ELR (cell line): Measurements from ENCODE around the gene STEAP1B.

Experiments used
- DNase-seq: peaks from one replicate; pipeline ENCODE4 v3.0.0-alpha.2; 2015; ENCODE audit warnings: low read depth

Gene STEAP1B

DNA sequence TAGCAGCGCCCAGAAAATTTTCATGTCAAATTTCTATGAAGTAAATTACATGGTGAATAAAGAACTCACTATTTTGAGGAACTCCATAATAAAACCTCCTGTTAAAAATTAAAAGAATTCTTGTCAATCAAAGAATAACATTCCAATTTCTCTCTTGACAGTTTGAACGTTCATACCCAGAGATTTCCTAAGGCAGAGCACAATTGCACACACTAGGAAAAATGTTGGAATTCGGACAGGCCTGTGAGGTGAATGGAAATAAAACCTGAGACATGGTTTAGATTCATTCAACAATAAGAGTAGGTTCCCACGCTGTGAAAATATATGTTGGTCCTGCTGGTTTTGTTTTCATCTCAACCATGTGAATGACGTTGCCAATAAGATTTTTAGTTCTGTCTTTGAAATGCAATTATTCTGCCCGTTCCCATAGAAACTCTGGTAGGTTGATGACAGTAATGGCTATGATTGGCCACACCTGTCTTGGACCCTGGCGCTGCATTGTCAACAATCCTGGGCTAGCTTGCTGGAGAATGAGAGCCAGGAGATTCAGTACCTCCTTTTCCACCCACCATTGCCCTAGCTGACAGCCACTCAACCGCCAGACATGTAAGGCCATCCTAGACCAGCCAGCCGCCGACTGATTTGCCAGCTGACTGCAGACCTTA is 99.7 kb downstream of the STEAP1B start:
- DNase-seq, result no peak

DNA sequence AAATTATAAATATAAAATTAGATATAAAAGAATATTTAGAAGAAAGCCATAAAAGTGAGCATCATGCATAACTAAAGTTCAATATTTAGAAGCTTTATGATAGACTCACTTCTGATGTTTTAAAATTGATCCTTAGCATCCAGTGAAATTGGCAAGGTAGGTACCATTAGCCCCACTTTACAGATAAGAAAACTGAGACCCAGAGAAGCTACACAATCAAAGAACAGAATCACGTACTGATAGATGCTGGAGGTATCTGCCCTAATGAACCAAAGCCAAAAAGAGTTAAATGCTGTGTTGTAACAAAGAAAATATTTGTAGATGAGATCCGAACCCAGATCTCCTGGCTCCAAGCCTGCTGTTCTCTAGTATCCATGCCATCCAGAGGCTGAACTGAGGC is 100.4 kb downstream of the STEAP1B start:
- DNase-seq, result no peak

DNA sequence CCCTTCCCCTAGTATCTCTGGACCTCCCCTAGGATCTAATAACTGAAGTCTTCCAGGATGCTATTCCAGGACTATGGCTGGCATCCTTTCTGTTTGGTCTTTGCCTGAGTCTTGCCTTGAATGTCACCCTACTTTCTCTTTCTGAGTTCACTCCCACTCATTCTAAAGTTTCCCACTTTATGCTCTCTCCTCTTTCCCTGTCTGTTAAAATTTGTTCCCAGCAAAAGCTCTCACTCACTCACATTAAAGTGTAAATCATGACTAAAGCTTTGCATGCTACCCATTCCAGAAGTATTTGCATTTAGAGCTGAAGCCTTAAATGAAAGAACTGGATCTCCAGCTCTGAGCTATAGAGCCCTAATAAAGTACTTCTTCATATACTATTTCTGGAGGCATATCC is 100.9 kb downstream of the STEAP1B start:
- DNase-seq, result no peak

DNA sequence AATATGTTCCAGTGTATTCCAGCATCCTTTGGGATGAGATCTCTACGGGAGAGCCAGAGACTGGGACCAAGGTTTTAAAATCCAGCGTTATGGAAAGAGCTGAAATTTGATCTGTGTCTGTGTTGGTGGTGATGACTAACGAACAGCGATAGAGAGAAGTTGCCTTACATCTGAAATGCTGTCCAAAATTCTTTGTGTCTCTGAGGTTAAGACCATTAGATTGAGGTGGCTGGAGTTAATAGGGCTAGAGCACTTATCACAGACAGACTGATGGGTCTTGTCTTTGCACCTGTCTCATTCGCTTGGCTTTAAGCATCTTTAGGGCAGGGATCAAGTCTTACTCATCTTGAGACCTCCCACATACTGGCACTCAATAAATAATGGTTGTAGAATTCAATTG is 102.0 kb downstream of the STEAP1B start:
- no peak for DNase-seq

DNA sequence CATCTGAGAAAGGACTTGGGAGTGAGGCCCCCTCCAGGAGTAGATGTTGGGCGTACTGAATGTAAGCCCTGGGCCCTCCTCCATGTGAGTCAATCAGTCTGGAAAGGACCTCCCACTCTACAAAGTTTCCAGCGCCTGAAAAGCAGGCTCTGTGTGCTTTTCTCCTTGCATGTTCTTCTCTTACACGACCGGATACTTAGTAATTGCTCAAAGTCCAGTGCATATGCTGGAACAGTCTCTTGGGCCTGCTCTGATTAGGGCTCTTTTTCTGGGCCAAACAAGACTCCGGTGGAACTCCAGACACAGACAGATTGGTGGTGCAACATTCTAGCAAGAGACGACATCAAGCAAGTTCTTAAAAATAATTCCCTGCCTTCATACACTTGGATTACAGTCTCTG is 104.8 kb downstream of the STEAP1B start:
- no peak for DNase-seq

DNA sequence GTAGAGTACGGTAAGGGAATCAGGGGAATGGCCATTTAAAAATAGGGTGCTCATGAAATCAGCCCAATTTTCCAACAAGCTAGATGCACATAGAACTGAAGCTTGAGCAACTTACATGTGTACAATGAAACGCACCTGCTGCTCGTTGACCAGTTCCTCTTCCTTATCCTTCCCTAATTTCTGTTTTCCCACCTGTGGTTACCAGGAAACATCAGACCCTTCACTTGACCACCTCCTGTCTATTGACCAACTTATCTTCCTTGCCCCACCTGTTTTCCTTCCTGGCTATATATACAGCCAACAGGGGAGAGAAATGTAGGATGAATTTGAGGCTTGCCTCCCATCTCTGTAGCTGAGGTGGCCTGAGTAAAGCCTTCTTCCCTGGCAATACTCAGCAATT is 105.2 kb downstream of the STEAP1B start:
- DNase-seq, result no peak

DNA sequence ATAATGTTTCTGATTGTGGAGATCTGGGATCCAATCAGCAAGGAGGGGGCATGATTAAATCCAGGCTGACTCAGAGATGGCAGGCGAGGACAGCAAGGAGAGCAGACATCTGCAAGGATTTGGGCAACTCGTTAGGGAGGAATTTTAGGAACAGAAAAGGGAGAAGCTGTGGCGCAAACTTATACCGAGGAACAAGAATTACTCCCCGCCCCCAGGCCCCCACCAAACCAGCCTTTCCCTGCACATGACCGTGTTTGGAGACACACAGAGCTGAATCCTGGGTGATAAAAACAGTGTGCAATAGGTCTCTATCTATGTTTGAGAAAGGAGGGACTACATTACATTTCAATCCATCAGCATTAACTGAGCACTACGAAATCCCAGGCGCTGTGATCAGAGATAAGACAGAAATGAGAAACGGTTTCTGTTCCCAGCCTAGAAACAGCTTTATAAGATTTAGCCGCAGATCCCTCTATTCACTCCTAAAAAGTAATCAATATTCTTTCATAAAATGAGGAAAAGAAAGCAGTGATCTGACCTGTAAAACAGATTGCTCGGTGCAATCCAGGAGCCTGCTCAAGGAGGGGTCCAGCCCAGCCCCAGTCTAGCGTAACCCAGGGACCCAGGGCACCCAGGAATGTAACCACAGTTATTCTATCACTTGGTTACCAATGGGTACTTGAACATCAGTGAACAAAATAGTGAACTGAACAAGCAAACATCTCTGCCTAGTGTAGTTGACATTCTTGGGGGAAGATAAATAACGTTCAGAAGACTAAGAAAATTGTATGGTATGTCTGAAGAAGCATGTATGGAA is 105.9 kb downstream of the STEAP1B start:
- peak; percentile 8 for DNase-seq

DNA sequence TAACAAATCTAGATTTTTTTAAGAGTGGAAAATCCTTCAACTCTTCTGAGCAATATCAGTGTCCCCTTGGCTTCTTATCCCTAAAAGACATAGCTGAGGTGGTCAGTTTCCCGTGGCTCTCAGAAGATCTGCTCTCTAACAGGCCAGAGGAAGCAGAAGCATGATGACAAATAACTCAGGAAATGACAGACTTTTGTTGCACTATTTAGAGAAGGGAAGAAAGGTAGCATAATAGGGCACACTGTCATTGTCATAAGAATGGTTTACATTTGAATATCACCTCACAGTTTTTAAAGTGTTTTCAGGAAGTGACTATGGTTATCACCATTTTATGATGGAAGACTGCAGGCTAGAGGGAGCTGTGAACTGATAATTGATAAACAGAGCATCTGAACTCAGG is 109.5 kb downstream of the STEAP1B start:
- no peak for DNase-seq

DNA sequence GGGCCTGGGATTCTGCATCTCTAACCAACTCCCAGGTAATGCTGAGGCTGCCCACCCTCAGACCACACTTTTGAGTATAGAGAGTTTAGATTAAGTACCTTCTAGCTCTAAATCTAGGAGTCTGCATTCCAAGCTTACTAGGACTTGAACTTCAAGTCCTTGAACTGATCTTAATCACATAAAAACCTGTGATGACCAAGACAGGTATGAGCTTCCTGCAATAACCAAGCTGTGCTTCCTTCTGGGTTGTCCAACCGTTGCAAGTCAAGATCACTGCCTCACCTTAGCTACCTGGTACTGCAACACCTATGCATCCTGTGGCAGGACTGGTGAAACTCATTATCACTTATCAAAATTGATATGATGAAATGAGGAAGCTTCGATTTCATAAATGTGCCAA is 110.1 kb downstream of the STEAP1B start:
- DNase-seq, result no peak

DNA sequence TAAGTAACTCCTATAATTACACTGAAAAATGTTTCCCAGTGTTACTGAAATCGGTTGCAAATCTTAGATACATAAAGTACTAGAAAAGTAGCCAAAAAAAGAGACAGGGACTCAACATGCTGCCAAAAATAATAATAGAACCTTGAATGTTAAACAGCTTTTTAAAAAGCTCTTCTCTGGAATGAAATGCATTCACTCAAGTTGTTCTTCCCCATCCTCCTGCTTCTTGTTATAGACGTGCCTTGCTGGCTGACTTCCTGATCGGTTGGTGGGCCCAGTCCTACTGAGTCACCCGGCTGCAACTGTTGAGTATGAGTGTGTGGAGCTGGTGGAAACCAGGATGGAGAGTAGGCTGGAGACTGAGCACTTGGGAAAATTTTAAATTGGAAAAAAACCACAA is 112.4 kb downstream of the STEAP1B start:
- peak; percentile 19 for DNase-seq

DNA sequence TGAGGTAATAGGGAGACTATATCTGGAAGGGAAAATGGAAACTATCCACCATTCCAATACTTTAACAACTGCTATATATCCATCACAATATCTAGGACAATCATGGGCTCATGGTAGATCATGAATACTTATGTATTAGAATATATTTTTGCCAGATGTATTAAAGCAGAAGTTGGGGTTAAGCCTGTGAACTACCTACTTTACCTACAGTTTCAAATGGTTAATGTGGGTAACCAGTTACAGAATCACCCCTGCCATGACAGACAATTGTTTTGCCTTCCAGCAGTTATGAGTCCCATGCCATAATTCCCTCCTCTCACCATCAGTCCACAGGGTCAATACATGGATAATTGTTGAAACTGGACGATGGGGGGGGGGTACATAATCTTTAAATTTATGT is 113.1 kb downstream of the STEAP1B start:
- DNase-seq, result no peak

DNA sequence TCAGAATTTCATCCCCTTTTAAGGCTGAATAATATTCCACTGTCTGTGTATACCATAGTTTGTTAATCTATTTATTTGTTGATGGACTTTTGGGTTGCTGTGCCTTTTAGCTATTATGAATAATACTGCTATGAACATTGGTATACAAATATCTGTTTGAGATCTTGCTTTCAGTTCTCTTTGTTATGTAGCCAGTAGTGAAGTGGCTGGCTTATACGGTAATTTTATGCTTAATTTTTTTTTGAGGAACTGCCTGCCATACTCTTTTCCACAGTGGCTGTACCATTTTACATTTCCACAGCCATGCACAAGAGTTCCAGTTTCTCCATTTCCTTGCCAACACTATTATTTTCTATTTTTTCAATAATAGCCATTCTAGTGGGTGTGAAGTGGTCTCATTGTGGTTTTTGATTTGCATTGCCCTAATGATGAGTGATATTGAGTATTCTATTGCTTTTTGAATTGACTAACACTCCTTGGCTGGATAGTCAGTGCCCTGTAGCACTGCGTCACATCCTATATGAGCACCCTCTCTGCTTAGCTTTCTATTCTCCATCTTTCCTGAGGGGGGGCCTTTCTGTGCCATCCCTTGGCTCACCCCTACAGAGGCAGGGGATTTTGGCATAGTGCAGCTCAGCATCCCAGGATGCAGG is 113.7 kb downstream of the STEAP1B start:
- DNase-seq, result no peak

DNA sequence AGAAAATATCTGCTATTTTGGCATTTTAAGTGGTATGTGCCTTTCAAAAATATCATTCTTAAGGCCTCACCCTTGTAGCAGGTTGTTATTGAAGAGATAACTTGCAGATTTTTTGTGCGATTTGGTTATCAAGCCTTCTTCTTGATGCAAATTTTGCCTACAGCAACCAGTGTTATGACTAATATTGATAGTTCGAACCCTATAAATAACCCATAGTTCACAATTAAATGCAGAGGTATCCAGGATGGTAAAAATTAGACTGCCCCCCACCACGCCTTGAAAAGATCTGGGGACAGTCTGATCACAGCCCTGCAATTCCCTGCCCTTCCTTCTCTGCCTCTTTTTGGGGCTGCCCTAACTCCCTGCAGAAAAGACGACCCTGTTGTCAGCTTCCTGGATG is 114.7 kb downstream of the STEAP1B start:
- DNase-seq, result no peak

DNA sequence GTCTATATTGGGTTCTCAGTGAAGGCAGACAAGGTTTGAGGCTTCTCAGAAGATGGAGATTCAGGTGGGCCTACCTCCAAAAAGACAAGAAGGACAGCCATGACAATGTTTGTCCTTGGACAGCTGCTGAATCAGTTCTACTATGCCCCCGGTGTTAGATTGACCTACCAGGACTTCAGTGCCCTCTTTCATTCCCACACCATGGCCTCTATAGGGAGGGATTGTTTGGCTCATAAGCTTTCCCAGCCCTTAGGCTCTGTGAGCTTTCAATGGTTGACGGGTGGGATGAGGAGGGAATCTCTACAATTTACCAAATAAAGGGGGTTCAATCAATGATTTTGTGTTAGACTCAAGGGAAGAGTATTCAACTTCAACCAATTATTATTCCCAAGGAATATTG is 119.7 kb downstream of the STEAP1B start:
- DNase-seq, result no peak

DNA sequence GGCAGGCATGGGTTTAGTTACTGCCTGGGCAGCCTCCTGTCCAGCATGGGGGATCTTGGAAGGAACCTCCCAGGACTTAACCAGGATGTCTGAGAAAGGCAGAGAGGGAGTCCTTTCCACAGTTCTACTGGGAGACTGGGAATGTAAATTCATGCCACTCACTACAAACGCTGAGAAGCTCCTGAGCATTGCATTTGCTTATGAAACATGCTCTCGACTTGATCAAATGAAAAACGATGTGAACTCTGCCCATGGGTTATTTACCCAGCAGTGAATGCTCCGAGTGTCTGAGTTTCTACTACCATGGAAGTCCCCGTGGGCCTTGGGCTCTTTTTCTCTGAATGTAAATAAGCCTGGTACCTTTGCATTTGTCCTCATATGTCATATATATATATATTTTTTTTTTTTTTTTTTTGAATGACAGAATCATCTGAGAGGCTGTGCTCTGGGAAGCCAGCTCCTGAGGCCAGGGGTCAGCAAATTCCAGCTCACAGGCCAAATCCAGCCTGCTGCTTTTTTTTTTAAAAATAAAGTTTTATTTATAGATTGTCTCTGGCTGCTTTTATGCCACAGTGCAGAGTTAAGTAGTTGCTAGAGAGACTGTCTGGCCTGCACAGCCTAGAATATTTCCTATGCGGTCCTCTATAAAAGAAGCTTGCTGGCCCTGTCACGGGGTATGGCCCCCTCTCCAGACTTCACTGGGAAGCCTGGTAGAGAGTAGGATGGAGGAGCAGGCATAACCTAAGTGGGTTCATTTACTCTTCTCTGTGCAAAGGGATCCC is 121.6 kb downstream of the STEAP1B start:
- DNase-seq, result no peak

DNA sequence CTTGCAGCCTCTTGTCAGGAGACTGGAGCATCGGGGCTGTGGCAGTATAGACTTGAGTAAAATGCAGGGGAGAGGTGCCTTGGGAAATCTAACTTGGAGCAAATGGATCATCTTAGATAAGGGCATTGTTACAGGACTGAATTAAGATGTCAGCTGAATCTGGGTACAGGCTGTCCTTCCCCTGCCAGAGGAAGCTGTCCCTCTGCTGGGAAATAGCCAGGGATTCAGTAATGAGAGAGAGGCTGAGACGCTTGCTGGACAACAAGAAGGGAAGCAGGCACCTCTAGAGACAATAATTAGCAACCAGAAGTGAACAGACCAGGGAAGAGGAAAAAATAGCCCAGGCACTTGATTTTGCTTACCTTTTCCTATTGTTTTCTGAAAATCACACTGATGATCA is 122.3 kb downstream of the STEAP1B start:
- no peak for DNase-seq

DNA sequence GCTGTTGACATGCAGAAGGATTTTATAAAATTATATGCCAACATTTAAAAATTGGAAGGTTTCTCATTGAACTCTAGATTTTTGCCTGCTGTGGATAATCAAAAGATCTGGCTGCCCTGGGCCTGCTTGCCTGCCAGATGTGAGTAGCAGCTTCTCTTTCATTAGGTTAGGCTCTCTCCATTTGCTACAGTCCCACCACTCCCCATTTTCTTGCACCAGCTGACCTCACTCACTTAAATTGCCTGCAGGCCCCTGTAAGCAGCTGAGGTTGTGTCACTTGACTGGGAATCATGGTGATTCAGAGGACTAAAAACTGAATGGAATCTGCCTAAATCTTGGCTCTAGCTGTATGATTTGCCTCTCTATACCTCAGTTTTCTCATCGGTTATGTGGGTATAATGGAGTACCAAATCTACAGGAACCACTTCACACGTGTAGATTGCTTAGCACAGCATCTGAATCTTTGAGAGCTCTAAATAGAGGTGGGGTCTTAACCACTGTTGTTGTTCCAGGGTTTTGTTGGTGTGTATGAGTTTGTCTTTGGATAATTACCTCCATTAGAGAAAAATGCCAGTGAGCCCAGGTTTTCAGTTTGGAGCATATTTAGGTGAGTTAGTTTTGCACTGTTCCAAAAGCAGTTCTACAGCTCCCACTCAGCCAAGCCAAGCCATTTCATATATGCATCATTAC is 124.5 kb downstream of the STEAP1B start:
- no peak for DNase-seq

DNA sequence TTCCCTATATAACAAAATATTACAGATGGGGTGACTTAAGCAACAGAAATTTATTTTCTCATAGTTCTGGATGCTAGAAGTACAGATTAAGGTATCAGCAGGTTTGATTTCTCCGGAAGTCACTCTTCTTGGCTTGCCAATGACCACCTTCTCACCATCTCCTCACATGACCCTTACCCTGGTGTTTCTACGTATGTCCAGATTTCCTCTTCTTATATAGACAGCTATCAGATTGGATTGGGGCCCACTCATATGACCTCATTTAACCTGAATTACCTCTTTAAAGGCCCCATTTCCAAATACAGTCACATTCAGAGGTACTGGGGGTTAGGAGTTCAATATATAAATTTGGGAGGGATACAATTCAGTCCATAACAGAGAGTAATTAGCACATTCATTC is 126.1 kb downstream of the STEAP1B start:
- no peak for DNase-seq

DNA sequence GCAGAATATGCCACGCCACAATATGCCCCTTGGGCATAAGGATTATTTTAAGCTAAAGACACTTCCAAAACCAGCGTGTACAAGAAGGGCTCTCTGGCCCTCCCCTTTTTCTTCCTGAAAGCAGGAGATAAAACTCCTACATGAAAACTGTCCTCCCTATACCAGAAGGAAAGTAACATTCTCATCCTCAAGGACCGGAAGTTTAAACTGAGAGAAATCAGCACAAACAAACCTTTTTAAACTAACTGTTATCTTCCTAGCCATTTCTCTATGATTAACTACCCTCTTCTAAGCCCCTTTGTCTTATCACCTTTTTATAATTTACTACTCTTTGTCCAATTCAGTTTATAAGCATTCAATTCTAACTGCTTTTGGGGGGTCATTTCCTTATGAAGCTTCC is 126.6 kb downstream of the STEAP1B start:
- no peak for DNase-seq

DNA sequence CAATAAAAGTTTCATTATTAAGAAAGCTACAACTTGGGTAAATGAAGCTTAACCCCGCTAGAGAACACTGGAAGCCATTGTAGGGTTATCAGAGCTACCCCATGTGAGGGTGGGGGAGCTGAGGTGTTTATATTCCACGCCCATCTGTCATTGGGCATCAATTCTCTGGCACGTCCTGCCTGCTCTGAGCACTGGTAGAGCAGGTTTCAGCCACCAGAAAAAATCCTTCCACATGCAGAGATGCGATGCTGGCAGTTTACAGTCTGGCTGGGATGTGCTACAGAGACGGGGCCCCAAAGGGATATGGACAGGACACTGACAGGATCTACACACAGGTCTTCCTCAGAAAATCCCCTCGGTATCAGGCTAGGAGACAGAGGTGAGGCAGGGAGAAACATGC is 127.1 kb downstream of the STEAP1B start:
- DNase-seq, result no peak

DNA sequence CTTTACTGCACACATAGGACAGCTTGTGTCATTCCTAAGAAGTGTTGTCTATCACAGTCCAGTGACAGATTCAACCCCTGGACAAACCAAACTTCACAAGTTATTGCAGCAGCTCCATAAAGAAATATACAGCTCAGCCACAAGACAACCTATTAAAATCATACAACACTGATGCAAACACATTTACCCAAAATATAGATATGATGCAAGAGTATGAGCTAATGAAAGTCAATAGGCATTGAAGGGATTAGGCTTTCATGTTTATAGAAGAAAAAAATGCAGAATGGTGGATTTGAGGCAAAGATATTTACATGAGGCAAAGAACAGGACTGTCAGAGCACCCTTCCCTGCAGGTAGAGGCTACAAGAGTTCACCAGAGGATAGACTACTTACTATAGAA is 128.1 kb downstream of the STEAP1B start:
- no peak for DNase-seq
